ENCODE results near the gene MT1X.
"Not testable (repeated sequence)": the region's sequence is repeated elsewhere in the genome, so short reads cannot be mapped to it uniquely, and the experiment has no call there.

Gene MT1X

DNA sequence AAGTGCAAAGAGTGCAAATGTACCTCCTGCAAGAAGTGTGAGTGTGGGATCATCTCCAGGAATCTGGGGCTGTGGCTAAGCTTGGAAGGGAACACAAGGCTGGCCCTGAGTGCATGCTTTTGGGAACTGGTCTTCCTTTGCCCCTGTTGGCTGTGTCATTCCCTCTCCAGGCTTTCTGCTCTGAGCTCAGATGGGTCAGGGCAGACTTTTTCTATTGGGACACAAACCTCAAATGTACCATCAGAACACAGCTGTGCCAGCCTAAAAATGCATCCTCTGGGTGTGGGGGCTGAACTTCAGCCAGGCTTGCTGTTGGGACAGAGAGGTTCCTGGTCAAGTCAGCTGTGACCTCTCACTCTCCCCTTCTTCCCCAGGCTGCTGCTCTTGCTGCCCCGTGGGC, 29.7 kb upstream of the MT1X start:
- Histone ChIP-seq H3K27ac (ENCODE audit: low read depth in 2 of 2, low read length in 2 of 2) (no peak overlapping the region), H3K36me3 (ENCODE audit: control insufficient read depth in 2 of 2, insufficient read depth in 2 of 2, low read length in 2 of 2) (no peaks in the 10 kb centered on the region), H3K9me3 (ENCODE audit: control insufficient read depth in 2 of 2, low read length in 2 of 2) (no peaks in the 10 kb centered on the region), H3K27me3 (ENCODE audit: control insufficient read depth in 2 of 2, insufficient read depth in 2 of 2, low read length in 2 of 2) (peaks cover 0 to 3% of the 10 kb centered on the region in 2 donors), H3K4me3 (ENCODE audit: low read length in 2 of 2) (no peak overlapping the region), H3K4me1 (ENCODE audit: control insufficient read depth in 2 of 2, insufficient read depth in 2 of 2, low read length in 2 of 2) (peaks cover 18 to 19% of the 10 kb centered on the region in 2 donors), H3K9ac (ENCODE audit: low read depth in 1 of 2, low read length in 2 of 2) (no peak overlapping the region)

DNA sequence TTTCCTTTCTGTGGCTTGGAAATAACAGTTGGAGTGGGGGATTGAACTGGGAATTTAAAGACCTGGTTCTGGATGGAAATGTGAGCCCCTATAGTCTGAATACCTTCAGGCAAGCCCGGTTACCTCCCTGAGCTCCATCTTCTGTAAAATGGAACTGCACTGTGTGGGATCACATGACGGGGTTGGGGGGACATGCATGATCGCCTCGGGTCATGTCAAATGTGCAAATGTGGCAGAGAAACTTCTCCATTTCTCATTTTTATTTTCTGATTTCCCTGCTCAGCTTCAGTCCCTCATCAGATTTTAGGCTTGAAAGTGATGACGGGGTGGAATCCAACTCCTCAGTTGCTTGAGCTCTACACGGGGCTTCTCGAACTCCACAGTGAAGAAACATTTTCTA, 29.1 kb upstream of the MT1X start:
- no peak overlapping the region for H3K27ac ChIP-seq (ENCODE audit: low read depth in 2 of 2, low read length in 2 of 2)
- no peak overlapping the region for H3K4me3 ChIP-seq (ENCODE audit: low read length in 2 of 2)
- H3K9me3 ChIP-seq (ENCODE audit: control insufficient read depth in 2 of 2, low read length in 2 of 2): no peaks in the 10 kb centered on the region
- no peaks in the 10 kb centered on the region for H3K36me3 ChIP-seq (ENCODE audit: control insufficient read depth in 2 of 2, insufficient read depth in 2 of 2, low read length in 2 of 2)
- H3K4me1 ChIP-seq (ENCODE audit: control insufficient read depth in 2 of 2, insufficient read depth in 2 of 2, low read length in 2 of 2): peaks cover 12 to 21% of the 10 kb centered on the region in 2 donors
- H3K9ac ChIP-seq (ENCODE audit: low read depth in 1 of 2, low read length in 2 of 2): no peak overlapping the region
- peaks cover 0 to 2% of the 10 kb centered on the region in 2 donors for H3K27me3 ChIP-seq (ENCODE audit: control insufficient read depth in 2 of 2, insufficient read depth in 2 of 2, low read length in 2 of 2)

DNA sequence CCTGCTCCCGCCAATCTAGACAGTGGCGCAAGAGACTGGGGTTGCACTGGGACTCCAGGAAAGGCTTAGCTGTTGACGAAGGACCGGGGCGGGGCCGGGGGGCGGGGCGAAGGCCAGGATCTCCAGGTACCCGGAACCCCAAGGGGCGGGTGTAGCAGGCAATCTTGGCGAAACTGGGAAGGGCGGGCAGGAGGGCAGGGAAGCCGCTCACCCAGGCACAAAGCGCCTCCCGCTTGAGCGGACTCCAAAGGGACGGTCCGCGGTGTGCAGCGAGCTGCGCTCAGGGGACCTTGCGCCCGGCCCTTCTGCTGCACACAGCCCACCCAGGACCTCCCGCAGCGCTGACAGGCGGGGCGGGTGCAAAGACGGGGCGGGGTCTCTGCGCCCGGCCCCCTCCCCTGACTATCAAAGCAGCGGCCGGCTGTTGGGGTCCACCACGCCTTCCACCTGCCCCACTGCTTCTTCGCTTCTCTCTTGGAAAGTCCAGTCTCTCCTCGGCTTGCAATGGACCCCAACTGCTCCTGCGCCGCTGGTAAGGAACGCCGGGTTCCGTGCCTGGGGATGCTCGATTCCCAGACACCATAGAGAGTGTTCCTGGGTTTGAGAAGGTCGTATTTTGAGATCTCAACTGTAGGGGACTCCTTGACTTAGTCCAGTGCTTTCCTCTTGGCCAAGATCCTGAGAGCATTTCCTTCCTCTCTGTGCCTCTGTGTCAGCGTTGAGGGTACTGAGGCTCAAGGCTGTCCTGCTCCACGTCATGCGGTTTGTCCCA, 24.5 kb upstream of the MT1X start, which contains the start of gene MT1F:
Gene MT1F, plus strand, starts transcription at position 405 of the 772 bp plus-strand sequence. Its CDS starts 100 bp downstream, at position 505.
- Histone ChIP-seq H3K36me3 (ENCODE audit: control insufficient read depth in 2 of 2, insufficient read depth in 2 of 2, low read length in 2 of 2) (peaks cover 7 to 9% of the 10 kb centered on the region in 2 donors), H3K9me3 (ENCODE audit: control insufficient read depth in 2 of 2, low read length in 2 of 2) (no peaks in the 10 kb centered on the region), H3K4me3 (ENCODE audit: low read length in 2 of 2) (peak within 1 kb of the TSS; percentile 82 to 88), H3K27me3 (ENCODE audit: control insufficient read depth in 2 of 2, insufficient read depth in 2 of 2, low read length in 2 of 2) (peaks cover 0 to 2% of the 10 kb centered on the region in 2 donors), H3K27ac (ENCODE audit: low read depth in 2 of 2, low read length in 2 of 2) (peak within 1 kb of the TSS; percentile 84 to 91), H3K4me1 (ENCODE audit: control insufficient read depth in 2 of 2, insufficient read depth in 2 of 2, low read length in 2 of 2) (peaks cover 6 to 16% of the 10 kb centered on the region in 2 donors), H3K9ac (ENCODE audit: low read depth in 1 of 2, low read length in 2 of 2) (peak within 1 kb of the TSS; percentile 76 to 89)

DNA sequence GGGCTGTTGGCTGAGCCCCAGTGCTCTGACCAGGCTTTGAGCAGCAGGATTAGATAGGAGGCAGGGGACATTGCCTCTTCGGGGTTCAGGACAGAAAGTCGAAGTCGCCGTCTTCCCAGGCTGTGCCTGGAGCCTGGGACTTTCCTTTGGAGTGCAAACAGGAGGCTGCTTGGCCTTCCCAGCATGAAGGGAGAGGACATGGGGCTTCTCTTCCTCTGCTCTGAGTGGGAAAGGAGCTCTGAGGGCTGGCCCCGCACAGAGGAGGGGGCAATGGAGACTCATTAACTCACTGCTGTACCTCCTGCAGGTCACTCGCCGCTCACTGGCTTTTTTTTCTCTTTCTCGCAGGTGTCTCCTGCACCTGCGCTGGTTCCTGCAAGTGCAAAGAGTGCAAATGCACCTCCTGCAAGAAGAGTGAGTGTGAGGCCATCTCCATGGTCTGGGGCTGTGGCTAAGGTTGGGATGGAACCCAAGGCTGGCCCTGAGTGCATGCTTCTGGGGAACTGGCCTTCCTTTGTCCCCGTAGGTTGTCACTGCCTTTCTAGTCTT, 23.9 kb upstream of the MT1X start:
- Histone ChIP-seq H3K4me1 (ENCODE audit: control insufficient read depth in 2 of 2, insufficient read depth in 2 of 2, low read length in 2 of 2) (peaks cover 6 to 16% of the 10 kb centered on the region in 2 donors), H3K36me3 (ENCODE audit: control insufficient read depth in 2 of 2, insufficient read depth in 2 of 2, low read length in 2 of 2) (peaks cover 7 to 9% of the 10 kb centered on the region in 2 donors), H3K27ac (ENCODE audit: low read depth in 2 of 2, low read length in 2 of 2) (peak overlapping the region; percentile 84 to 91), H3K4me3 (ENCODE audit: low read length in 2 of 2) (peak overlapping the region; percentile 82 to 88), H3K27me3 (ENCODE audit: control insufficient read depth in 2 of 2, insufficient read depth in 2 of 2, low read length in 2 of 2) (peaks cover 0 to 2% of the 10 kb centered on the region in 2 donors), H3K9me3 (ENCODE audit: control insufficient read depth in 2 of 2, low read length in 2 of 2) (no peaks in the 10 kb centered on the region), H3K9ac (ENCODE audit: low read depth in 1 of 2, low read length in 2 of 2) (peak overlapping the region; percentile 76 to 89)

GRCh38 chr16:56662357-56663354, 19.6 kb upstream of the MT1X start:
- no peaks in the 10 kb centered on the region for H3K9me3 ChIP-seq (ENCODE audit: control insufficient read depth in 2 of 2, low read length in 2 of 2)
- H3K4me1 ChIP-seq (ENCODE audit: control insufficient read depth in 2 of 2, insufficient read depth in 2 of 2, low read length in 2 of 2): peaks cover 11 to 17% of the 10 kb centered on the region in 2 donors
- no peak overlapping the region for H3K9ac ChIP-seq (ENCODE audit: low read depth in 1 of 2, low read length in 2 of 2)
- peaks cover 4 to 8% of the 10 kb centered on the region in 2 donors for H3K27me3 ChIP-seq (ENCODE audit: control insufficient read depth in 2 of 2, insufficient read depth in 2 of 2, low read length in 2 of 2)
- H3K4me3 ChIP-seq (ENCODE audit: low read length in 2 of 2): peak overlapping the region in 1 of 2 donors; percentile 12
- peaks cover 7 to 9% of the 10 kb centered on the region in 2 donors for H3K36me3 ChIP-seq (ENCODE audit: control insufficient read depth in 2 of 2, insufficient read depth in 2 of 2, low read length in 2 of 2)
- H3K27ac ChIP-seq (ENCODE audit: low read depth in 2 of 2, low read length in 2 of 2): no peak overlapping the region

GRCh38 chr16:56664506-56664905, 17.8 kb upstream of the MT1X start:
- H3K9me3 ChIP-seq (ENCODE audit: control insufficient read depth in 2 of 2, low read length in 2 of 2): no peaks in the 10 kb centered on the region
- peaks cover 21% of the 10 kb centered on the region in 2 donors for H3K27me3 ChIP-seq (ENCODE audit: control insufficient read depth in 2 of 2, insufficient read depth in 2 of 2, low read length in 2 of 2)
- no peak overlapping the region for H3K4me3 ChIP-seq (ENCODE audit: low read length in 2 of 2)
- H3K27ac ChIP-seq (ENCODE audit: low read depth in 2 of 2, low read length in 2 of 2): no peak overlapping the region
- no peak overlapping the region for H3K9ac ChIP-seq (ENCODE audit: low read depth in 1 of 2, low read length in 2 of 2)
- H3K36me3 ChIP-seq (ENCODE audit: control insufficient read depth in 2 of 2, insufficient read depth in 2 of 2, low read length in 2 of 2): peaks cover 7 to 9% of the 10 kb centered on the region in 2 donors
- H3K4me1 ChIP-seq (ENCODE audit: control insufficient read depth in 2 of 2, insufficient read depth in 2 of 2, low read length in 2 of 2): peaks cover 20 to 25% of the 10 kb centered on the region in 2 donors

- not testable (repeated sequence) for H3K36me3 ChIP-seq (ENCODE audit: control insufficient read depth in 2 of 2, insufficient read depth in 2 of 2, low read length in 2 of 2); H3K9me3 ChIP-seq (ENCODE audit: control insufficient read depth in 2 of 2, low read length in 2 of 2); H3K9ac ChIP-seq (ENCODE audit: low read depth in 1 of 2, low read length in 2 of 2); H3K27ac ChIP-seq (ENCODE audit: low read depth in 2 of 2, low read length in 2 of 2); H3K4me3 ChIP-seq (ENCODE audit: low read length in 2 of 2)
- Histone ChIP-seq H3K4me1 (ENCODE audit: control insufficient read depth in 2 of 2, insufficient read depth in 2 of 2, low read length in 2 of 2) (peaks cover 27 to 31% of the 10 kb centered on the region in 2 donors), H3K27me3 (ENCODE audit: control insufficient read depth in 2 of 2, insufficient read depth in 2 of 2, low read length in 2 of 2) (peaks cover 25 to 29% of the 10 kb centered on the region in 2 donors)
Observed at GRCh38 chr16:56665286-56666261, 16.7 kb upstream of the MT1X start.

- Histone ChIP-seq H3K4me1 (ENCODE audit: control insufficient read depth in 2 of 2, insufficient read depth in 2 of 2, low read length in 2 of 2) (peaks cover 27 to 31% of the 10 kb centered on the region in 2 donors), H3K27ac (ENCODE audit: low read depth in 2 of 2, low read length in 2 of 2) (peak within 1 kb of the TSS; percentile 84), H3K9me3 (ENCODE audit: control insufficient read depth in 2 of 2, low read length in 2 of 2) (no peaks in the 10 kb centered on the region), H3K36me3 (ENCODE audit: control insufficient read depth in 2 of 2, insufficient read depth in 2 of 2, low read length in 2 of 2) (no peaks in the 10 kb centered on the region), H3K27me3 (ENCODE audit: control insufficient read depth in 2 of 2, insufficient read depth in 2 of 2, low read length in 2 of 2) (peaks cover 22 to 36% of the 10 kb centered on the region in 2 donors), H3K9ac (ENCODE audit: low read depth in 1 of 2, low read length in 2 of 2) (peak within 1 kb of the TSS; percentile 75 to 84), H3K4me3 (ENCODE audit: low read length in 2 of 2) (peak within 1 kb of the TSS; percentile 80 to 82)
Observed at GRCh38 chr16:56667581-56668571, 14.4 kb upstream of the MT1X start, which contains the start of gene MT1G. MT1G (minus strand) TSS chr16:56668065; CDS start chr16:56667993, 72 bp downstream.

Data from mucosa of rectum (tissue), 2 donors.